HepG2 (cell line): ENCODE results near the gene GPBP1.

Source experiments
- BHLHE40 ChIP-seq: IDR thresholded peaks from 2 replicates; pipeline ENCODE4 v1.6.1; 2011; ENCODE audit warnings: low read length, improper control_type of control experiment
- CTCF ChIP-seq: sonication (generic); formaldehyde crosslinking; IDR thresholded peaks from 2 replicates; pipeline ENCODE4 v1.5.0; 2020; ENCODE audit warnings: mild to moderate bottlenecking, missing genetic modification reagents, moderate library complexity
- MYC ChIP-seq: sonication (generic); formaldehyde crosslinking; IDR thresholded peaks from 2 replicates; pipeline ENCODE4 v1.9.0; 2021; ENCODE audit warnings: missing genetic modification reagents, borderline replicate concordance
- PBX3 ChIP-seq: sonication (generic); formaldehyde crosslinking; IDR thresholded peaks from 2 replicates; pipeline ENCODE4 v1.8.1; 2023; ENCODE audit warnings: missing genetic modification reagents, inconsistent platforms, borderline replicate concordance
- POLR2AphosphoS2 ChIP-seq: IDR thresholded peaks from 2 replicates; pipeline ENCODE4 v1.6.1; 2011; ENCODE audit warnings: low read depth, low read length, improper control_type of control experiment
- RBAK ChIP-seq: sonication (generic); formaldehyde crosslinking; IDR thresholded peaks from 2 replicates; pipeline ENCODE4 v1.5.1; 2020; ENCODE audit warnings: mild to moderate bottlenecking, missing genetic modification reagents
- USF2 ChIP-seq, 2 experiments: sonication (generic) in 1 of 2; formaldehyde crosslinking in 1 of 2; IDR thresholded peaks; 2 replicates each; pipeline versions ENCODE4 v1.5.1 to v1.6.1; 2011 to 2020; ENCODE audit warnings: borderline replicate concordance in 1 of 2, low read depth in 1 of 2, low read length in 1 of 2, mild to moderate bottlenecking in 1 of 2, missing genetic modification reagents in 1 of 2, moderate library complexity in 1 of 2
- ZNF274 ChIP-seq: sonication (generic); formaldehyde crosslinking; IDR thresholded peaks from 2 replicates; pipeline ENCODE4 v1.5.1; 2020; ENCODE audit warnings: mild to moderate bottlenecking, missing genetic modification reagents
- ZNF331 ChIP-seq: sonication (generic); formaldehyde crosslinking; IDR thresholded peaks from 2 replicates; pipeline ENCODE4 v1.4.0; 2020; ENCODE audit warnings: missing genetic modification reagents

- no peak for TF ChIP-seq MYC
- no peak for TF ChIP-seq ZNF274 (CRISPR knock-in tag)
- TF ChIP-seq ZNF331, result peak; percentile 28; the same call in 1 of the 2 replicates
- TF ChIP-seq BHLHE40, result no peak
- peak; percentile 59; the same call in 1 of the 2 replicates for TF ChIP-seq RBAK (CRISPR knock-in tag)
- no peak for TF ChIP-seq CTCF (CRISPR knock-in tag)
- TF ChIP-seq USF2 (IDR thresholded peaks at IDR 0.05; ENCODE audit: low read depth, low read length), result no peak
- TF ChIP-seq USF2 (CRISPR knock-in tag; IDR thresholded peaks at IDR 0.05; ENCODE audit: borderline replicate concordance), result no peak
- TF ChIP-seq POLR2AphosphoS2, result no peak
- no peak for TF ChIP-seq PBX3 (CRISPR knock-in tag)
Observed at GRCh38 chr5:57311921-57312735, 138.3 kb downstream of the GPBP1 start.
